Nephron progenitor cell (in vitro differentiated cells): ENCODE data around the gene TOP2A.

Experiments
- DNase-seq: peaks from one replicate; pipeline ENCODE4 v3.0.0; 2021
- H3K27ac Mint-ChIP-seq: 2 replicates; pipeline ENCODE4 v1.8.0; 2021; ENCODE audit warnings: mild to moderate bottlenecking, moderate library complexity, mixed read lengths
- H3K27me3 Mint-ChIP-seq: 2 replicates; pipeline ENCODE4 v1.8.0; 2021; ENCODE audit warnings: mild to moderate bottlenecking, low read depth, mixed read lengths; ENCODE audit not compliant: poor library complexity
- H3K36me3 Mint-ChIP-seq: 2 replicates; pipeline ENCODE4 v1.8.0; 2021; ENCODE audit warnings: low read depth, mixed read lengths
- H3K4me1 Mint-ChIP-seq: 2 replicates; pipeline ENCODE4 v1.8.0; 2021; ENCODE audit warnings: mixed read lengths
- H3K4me3 Mint-ChIP-seq: 2 replicates; pipeline ENCODE4 v1.8.0; 2021; ENCODE audit warnings: mild to moderate bottlenecking, moderate library complexity, mixed read lengths
- H3K9me3 Mint-ChIP-seq: 2 replicates; pipeline ENCODE4 v1.8.0; 2021; ENCODE audit warnings: mild to moderate bottlenecking, moderate library complexity, mixed read lengths
- TF ChIP-seq, protein P1 (sequence below): fragments of 200-600 bp; sonication (generic); IDR thresholded peaks from 2 replicates; pipeline ENCODE4 v1.5.0; 2021; ENCODE audit warnings: antibody characterized with exemption

TOP2A gene

DNA sequence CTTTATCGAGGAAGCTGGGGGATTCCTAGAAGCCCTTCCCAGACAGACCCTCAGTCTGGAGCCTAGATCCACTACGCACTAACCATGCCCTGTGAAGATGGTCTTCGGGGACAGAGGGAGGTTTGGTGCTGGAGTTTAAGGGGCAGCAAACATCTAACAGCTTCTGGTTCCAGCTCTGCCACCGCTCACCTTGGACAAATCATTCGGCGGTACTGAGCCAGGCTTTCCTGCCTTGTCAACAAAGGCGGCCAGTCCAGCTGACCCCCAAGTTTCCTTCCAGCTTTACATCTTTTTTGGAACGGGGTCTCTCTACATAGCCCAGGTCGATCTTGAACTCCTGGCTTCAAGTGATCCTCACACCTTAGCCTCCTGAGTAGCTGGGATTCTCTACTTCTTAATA, 52.8 kb downstream of the TOP2A start:
- TF ChIP-seq, protein P1, sequence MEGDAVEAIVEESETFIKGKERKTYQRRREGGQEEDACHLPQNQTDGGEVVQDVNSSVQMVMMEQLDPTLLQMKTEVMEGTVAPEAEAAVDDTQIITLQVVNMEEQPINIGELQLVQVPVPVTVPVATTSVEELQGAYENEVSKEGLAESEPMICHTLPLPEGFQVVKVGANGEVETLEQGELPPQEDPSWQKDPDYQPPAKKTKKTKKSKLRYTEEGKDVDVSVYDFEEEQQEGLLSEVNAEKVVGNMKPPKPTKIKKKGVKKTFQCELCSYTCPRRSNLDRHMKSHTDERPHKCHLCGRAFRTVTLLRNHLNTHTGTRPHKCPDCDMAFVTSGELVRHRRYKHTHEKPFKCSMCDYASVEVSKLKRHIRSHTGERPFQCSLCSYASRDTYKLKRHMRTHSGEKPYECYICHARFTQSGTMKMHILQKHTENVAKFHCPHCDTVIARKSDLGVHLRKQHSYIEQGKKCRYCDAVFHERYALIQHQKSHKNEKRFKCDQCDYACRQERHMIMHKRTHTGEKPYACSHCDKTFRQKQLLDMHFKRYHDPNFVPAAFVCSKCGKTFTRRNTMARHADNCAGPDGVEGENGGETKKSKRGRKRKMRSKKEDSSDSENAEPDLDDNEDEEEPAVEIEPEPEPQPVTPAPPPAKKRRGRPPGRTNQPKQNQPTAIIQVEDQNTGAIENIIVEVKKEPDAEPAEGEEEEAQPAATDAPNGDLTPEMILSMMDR: no peak
- Mint-ChIP-seq H3K4me1 (peaks cover 24% of the 10 kb centered on the region), H3K9me3 (no peaks in the 10 kb centered on the region)

DNA sequence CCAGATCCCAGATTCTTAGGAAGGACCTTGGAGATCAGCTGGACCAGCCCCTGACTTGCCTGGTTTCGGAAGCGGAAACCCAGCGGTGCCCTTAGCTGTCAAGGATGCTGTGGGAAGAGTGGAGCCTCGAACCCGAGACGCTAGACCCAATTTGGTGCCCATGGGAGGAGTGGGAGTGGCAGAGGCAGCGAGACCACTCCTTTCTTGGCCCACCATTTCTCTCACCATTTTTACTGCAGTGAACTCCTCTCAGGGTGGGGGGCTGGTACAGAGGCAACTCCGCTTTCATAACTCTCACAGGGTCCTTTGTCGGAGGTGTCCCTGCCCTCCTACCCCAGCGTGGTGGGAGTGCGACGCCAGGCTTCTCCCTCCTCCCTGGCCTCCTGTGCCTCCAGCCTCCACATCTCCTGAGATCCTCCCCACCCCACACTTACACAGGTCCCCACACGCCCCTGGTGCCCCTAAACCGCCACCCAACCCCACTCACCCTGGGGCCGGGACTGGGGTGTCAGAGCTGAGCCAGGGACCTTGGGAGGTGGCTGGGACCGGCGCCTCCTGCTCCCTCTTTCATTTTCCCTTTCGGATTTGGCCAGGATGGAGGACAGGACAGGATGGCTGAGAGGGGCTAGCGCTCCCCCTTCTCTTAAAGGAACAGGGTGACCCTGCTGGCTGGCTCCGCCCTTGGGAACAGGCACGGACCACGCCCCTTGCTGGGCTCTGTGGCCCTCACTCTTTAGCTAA, 53.4 kb downstream of the TOP2A start, which contains the start of gene GJD3:
Gene GJD3 (minus strand): TSS at position 617 of the 741 bp plus-strand sequence. CDS start 922 bp downstream, outside the sequence.
- Mint-ChIP-seq H3K9me3 (no peaks in the 10 kb centered on the region), H3K4me1 (peaks cover 24% of the 10 kb centered on the region), H3K4me3 (peak within 1 kb of the TSS; percentile 85), H3K36me3 (no peaks in the 10 kb centered on the region), H3K27ac (no peak within 1 kb of the TSS), H3K27me3 (peaks cover 60% of the 10 kb centered on the region)
- DNase-seq: no peak
- TF ChIP-seq, protein P1: no peak

More for the DNA sequence above, 52.8 kb downstream of the TOP2A start:
- Mint-ChIP-seq H3K36me3 (no peaks in the 10 kb centered on the region), H3K27ac (no peak overlapping the region), H3K4me3 (peak overlapping the region; percentile 85), H3K27me3 (peaks cover 63% of the 10 kb centered on the region)
- DNase-seq: no peak

DNA sequence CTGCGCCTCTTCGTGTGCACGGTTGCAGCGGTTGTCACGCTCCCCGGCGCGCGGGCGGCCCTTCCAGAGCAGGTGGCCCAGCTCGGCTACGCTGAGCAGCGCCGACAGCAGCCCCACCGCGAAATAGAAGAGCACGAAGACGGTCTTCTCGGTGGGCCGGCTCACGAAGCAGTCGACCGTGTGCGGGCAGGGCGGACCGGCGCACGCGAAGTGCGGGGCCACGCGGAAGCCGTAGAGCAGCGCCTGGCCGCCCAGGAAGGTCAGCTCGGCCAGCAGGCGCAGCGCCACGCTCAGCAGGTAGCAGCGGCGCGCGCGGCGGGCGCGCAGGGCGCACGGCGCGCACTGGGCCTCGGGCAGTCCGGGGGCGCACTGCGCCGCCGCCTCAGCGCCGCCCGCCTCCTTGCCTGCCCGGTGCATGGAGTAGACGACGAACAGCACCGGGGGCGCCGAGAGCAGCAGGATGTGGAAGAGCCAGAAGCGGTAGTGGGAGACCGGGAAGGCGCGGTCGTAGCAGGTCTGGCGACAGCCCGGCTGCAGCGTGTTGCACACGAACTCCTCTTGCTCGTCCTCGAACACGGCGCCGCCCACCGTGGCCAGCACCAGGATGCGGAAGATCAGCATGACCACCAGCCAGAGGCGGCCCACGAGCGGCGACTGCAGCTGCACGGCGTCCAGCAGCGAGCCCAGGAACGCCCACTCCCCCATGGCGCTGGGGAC, 54.4 kb downstream of the TOP2A start:
- H3K9me3 Mint-ChIP-seq: no peaks in the 10 kb centered on the region
- peak overlapping the region; percentile 85 for H3K4me3 Mint-ChIP-seq
- DNase-seq: peak; percentile 60
- H3K36me3 Mint-ChIP-seq: no peaks in the 10 kb centered on the region
- no peak overlapping the region for H3K27ac Mint-ChIP-seq
- TF ChIP-seq, protein P1: no peak
- peaks cover 55% of the 10 kb centered on the region for H3K27me3 Mint-ChIP-seq
- H3K4me1 Mint-ChIP-seq: peaks cover 24% of the 10 kb centered on the region

DNA sequence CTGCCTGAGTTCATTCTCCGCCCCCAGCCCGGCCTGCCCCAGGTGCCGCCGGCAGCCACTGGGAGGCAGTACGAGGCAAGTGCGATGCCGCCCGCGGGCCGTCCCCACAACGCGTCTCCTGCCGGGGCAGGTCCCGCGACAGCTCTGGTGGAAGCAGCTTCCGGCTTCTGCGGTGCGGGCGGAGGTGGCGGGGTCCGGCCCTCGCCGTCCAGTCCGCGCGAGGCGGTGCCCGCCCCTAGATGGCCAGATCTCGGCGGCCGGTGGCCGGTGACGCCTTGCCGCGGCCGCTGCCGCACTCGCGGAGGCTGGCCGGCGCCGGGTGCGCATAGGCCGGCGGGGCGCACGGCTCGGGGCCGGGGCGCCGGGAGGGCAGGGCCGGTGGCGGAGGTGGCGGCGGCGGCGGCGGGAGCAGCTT, 55.0 kb downstream of the TOP2A start:
- peaks cover 25% of the 10 kb centered on the region for H3K4me1 Mint-ChIP-seq
- H3K9me3 Mint-ChIP-seq: no peaks in the 10 kb centered on the region
- DNase-seq: peak; percentile 84
- H3K4me3 Mint-ChIP-seq: peak overlapping the region; percentile 68
- H3K27ac Mint-ChIP-seq: no peak overlapping the region
- peaks cover 50% of the 10 kb centered on the region for H3K27me3 Mint-ChIP-seq
- H3K36me3 Mint-ChIP-seq: no peaks in the 10 kb centered on the region
- TF ChIP-seq, protein P1: peak; percentile 50

DNA sequence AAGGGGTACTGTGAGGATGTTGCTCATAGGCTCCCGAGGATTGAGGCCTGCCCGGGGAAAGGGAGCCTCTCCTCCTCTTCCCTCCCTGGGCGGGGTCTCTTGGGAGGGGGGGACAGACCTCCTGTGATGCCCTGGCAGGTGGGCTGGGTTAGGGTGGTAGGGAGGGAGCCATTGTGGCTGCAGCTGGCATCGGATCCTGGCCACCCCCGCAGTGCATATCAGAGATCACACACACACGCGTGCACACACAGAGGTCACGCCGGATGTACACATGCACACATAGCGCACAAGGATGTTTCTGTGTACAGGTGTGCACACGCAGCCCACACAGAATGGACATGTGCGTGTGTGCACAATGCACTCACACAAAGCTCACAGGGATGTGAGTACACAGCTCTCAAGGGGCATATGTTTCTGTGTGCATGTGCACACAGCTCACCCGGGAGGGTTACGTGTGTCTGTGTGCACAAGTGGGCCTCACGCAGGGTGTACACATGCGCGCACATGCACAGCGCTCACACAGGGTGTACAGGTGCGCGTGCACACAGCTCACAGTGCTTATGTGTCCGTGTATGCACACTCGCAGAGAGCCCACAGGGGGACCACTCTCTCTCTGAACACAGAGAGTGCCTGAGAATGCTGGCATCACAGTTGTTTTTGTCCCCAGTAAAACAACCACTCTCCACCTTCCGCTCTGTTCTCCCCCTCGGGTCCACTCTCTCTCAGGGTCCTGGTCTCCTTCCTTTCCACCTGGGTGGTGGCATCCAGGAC, 55.6 kb downstream of the TOP2A start:
- TF ChIP-seq, protein P1: no peak
- Mint-ChIP-seq H3K27ac (no peak overlapping the region), H3K9me3 (no peaks in the 10 kb centered on the region), H3K27me3 (peaks cover 50% of the 10 kb centered on the region), H3K4me1 (peaks cover 28% of the 10 kb centered on the region), H3K36me3 (no peaks in the 10 kb centered on the region), H3K4me3 (peak overlapping the region; percentile 68)
- DNase-seq: no peak
